Loucy (cell line): ENCODE results near the gene GEMIN7.

Experiments
- EZH2phosphoT487 ChIP-seq: fragments of 200-600 bp; IDR thresholded peaks from 2 replicates; pipeline ENCODE4 v1.6.1; 2018; ENCODE audit warnings: antibody characterized with exemption, mild to moderate bottlenecking, moderate library complexity, borderline replicate concordance
- TF ChIP-seq, protein P1 (sequence below): fragments of 200-600 bp; sonication (generic); conservative IDR thresholded peaks from 2 replicates; pipeline ENCODE4 v1.5.1; 2014; ENCODE audit warnings: mild to moderate bottlenecking, antibody characterized with exemption, low read length

DNA sequence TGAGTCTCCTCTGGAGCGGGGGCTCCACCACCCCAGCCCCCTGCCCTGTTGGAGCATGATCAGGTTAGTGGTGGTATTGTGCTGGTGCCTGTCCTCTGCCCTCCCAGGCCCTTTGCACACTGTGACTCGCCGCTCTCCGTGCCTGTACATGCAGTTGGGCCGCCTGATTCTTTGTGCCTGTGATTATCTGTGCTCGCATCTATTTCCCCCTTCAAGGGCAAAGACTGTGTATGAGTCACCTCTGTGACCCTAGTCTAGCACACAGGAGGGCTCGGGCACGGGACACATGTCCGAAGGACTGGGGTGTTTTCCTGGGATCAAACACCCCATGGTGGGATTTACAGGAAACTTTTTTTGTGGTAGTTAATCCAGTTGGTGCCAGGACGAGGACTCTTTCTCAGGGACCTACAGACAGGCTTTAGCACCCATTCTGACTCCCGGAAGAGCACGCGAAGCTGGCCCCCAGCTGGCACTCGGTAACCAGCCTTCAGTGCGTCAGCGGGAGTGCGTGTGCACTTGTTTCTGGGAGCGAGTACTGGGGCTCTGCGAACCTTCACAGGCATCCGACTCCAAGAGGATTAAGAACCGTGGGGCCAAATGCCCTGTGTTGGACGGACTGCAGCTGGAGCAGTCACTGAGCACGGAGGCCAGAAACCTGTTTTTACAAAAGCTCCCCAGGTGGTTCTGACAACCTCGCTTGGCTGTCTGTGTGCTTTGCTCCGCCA is 20.6 kb downstream of the GEMIN7 start:
- TF ChIP-seq, protein P1, sequence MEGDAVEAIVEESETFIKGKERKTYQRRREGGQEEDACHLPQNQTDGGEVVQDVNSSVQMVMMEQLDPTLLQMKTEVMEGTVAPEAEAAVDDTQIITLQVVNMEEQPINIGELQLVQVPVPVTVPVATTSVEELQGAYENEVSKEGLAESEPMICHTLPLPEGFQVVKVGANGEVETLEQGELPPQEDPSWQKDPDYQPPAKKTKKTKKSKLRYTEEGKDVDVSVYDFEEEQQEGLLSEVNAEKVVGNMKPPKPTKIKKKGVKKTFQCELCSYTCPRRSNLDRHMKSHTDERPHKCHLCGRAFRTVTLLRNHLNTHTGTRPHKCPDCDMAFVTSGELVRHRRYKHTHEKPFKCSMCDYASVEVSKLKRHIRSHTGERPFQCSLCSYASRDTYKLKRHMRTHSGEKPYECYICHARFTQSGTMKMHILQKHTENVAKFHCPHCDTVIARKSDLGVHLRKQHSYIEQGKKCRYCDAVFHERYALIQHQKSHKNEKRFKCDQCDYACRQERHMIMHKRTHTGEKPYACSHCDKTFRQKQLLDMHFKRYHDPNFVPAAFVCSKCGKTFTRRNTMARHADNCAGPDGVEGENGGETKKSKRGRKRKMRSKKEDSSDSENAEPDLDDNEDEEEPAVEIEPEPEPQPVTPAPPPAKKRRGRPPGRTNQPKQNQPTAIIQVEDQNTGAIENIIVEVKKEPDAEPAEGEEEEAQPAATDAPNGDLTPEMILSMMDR: no peak
- no peak for TF ChIP-seq EZH2phosphoT487
